Caco-2 (cell line): Measurements from ENCODE around the gene BCO1. TPM values are rescaled to one million over a fixed set of nuclear protein-coding genes. Genes with fewer than 3 reads are reported as not detected.

Source experiments
- BruUV-seq: library from RNA; stranded (reverse); fragments of 400-500 nt; replicated peaks from 2 replicates; lab custom pipeline; 2021; lab: Mats Ljungman, UMichigan
- CTCF ChIA-PET: fragments of 300-600 bp; sonication (Branson Sonifier 250); formaldehyde crosslinking; loops from one replicate; lab custom pipeline; 2022; ENCODE audit warnings: antibody characterized with exemption; lab: Charles Lee
- POLR2A ChIA-PET: fragments of 300-600 bp; sonication (Branson Sonifier 250); formaldehyde crosslinking; loops from one replicate; lab custom pipeline; 2022; ENCODE audit warnings: antibody characterized with exemption; lab: Charles Lee
- DNase-seq, 2 experiments: peaks; one replicate each; pipeline versions ENCODE4 v3.0.0 to v3.0.0-alpha.2; 2020 to 2022
- H3K27me3 ChIP-seq: replicated peaks from 2 replicates; pipeline ENCODE4 v1.6.0; 2011; ENCODE audit warnings: low read length; ENCODE audit not compliant: control insufficient read depth, insufficient read depth
- H3K36me3 ChIP-seq: 2 replicates; pipeline ENCODE4 v1.5.1; 2011; ENCODE audit warnings: low read length; ENCODE audit not compliant: control insufficient read depth, insufficient read depth
- H3K4me1 ChIP-seq: fragments of 250-450 bp; sonication (Bioruptor Pico); 2 replicates; pipeline ENCODE4 v1.5.1; 2020; ENCODE audit warnings: mild to moderate bottlenecking
- H3K4me3 ChIP-seq: 2 replicates; pipeline ENCODE4 v1.5.1; 2011; ENCODE audit warnings: low read depth, mild to moderate bottlenecking, control low read depth, low read length
- H3K9me3 ChIP-seq: fragments of 250-450 bp; sonication (Bioruptor Pico); 2 replicates; pipeline ENCODE4 v1.5.1; 2020; ENCODE audit warnings: mild to moderate bottlenecking, moderate library complexity
- H3K27ac Mint-ChIP-seq: one replicate; pipeline ENCODE4 v1.8.0; 2022; ENCODE audit warnings: mixed read lengths; ENCODE audit not compliant: unreplicated experiment
- H3K27me3 Mint-ChIP-seq: one replicate; pipeline ENCODE4 v1.8.0; 2022; ENCODE audit warnings: mixed read lengths; ENCODE audit not compliant: insufficient read depth, unreplicated experiment
- H3K36me3 Mint-ChIP-seq: one replicate; pipeline ENCODE4 v1.8.0; 2022; ENCODE audit warnings: mild to moderate bottlenecking, mixed read lengths; ENCODE audit not compliant: insufficient read depth, unreplicated experiment
- H3K4me1 Mint-ChIP-seq: one replicate; pipeline ENCODE4 v1.8.0; 2022; ENCODE audit warnings: low read depth, mixed read lengths; ENCODE audit not compliant: unreplicated experiment
- H3K4me3 Mint-ChIP-seq: one replicate; pipeline ENCODE4 v1.8.0; 2022; ENCODE audit warnings: mild to moderate bottlenecking, moderate library complexity, mixed read lengths; ENCODE audit not compliant: unreplicated experiment
- H3K9me3 Mint-ChIP-seq: one replicate; pipeline ENCODE4 v1.8.0; 2022; ENCODE audit warnings: mixed read lengths; ENCODE audit not compliant: unreplicated experiment
- CTCF ChIP-seq, 2 experiments: fragments of 200-600 bp in 1 of 2; IDR thresholded peaks; 1 replicate in 1 of 2; 2 replicates in 1 of 2; pipeline versions ENCODE4 v1.5.1 to v1.8.0; 2011 to 2022; ENCODE audit warnings: antibody characterized with exemption in 1 of 2, control low read depth in 1 of 2, inconsistent platforms in 1 of 2, low read depth in 1 of 2, low read length in 1 of 2, mild to moderate bottlenecking in 1 of 2, moderate library complexity in 1 of 2; ENCODE audit not compliant: insufficient read depth in 1 of 2, severe bottlenecking in 1 of 2, unreplicated experiment in 1 of 2
- intact Hi-C: fragments of 100-400 bp; cut with micrococcal nuclease; formaldehyde crosslinking; loops from one replicate; pipeline ENCODE4 v1.10.0; 2022; ENCODE audit not compliant: unreplicated experiment
- total RNA-seq: library from RNA; stranded (reverse); gene quantifications from 2 replicates; pipeline ENCODE4 v1.2.3, GENCODE V29; 2022

BCO1 gene
- total RNA-seq, 1 experiment from 2014 or later: 0.91 TPM

GRCh38 chr16:81314603-81315270, 76.2 kb downstream of the BCO1 start, which contains the start of gene GAN:
GAN (plus strand) TSS chr16:81314962; CDS start chr16:81315114, 152 bp downstream.
- H3K36me3 ChIP-seq: no peaks in the 10 kb centered on the region
- peaks cover 5% of the 10 kb centered on the region for H3K36me3 Mint-ChIP-seq
- POLR2A ChIA-PET: interaction anchor here (0.5 to 2.2 kb wide), 7 partner anchors 41 to 1049 kb away, joined by 3 to 23 read pairs (median 8); partner anchors contain the start of genes BCO1, C16orf46, CENPN and CMC2
- H3K27ac Mint-ChIP-seq: peak within 1 kb of the TSS; percentile 86
- CTCF ChIA-PET: interaction anchor here (0.8 to 1.6 kb wide), 4 partner anchors 53 to 279 kb away, joined by 3 to 8 read pairs (median 4); partner anchors contain the start of gene ATMIN
- H3K27me3 ChIP-seq: no peaks in the 10 kb centered on the region
- H3K4me3 Mint-ChIP-seq: peak within 1 kb of the TSS; percentile 87
- H3K27me3 Mint-ChIP-seq: no peaks in the 10 kb centered on the region
- H3K4me3 ChIP-seq: peak within 1 kb of the TSS; percentile 76
- TF ChIP-seq CTCF (IDR thresholded peaks at IDR 0.05; ENCODE audit: insufficient read depth in 1 of 2, low read depth in 1 of 2, low read length in 1 of 2, severe bottlenecking in 1 of 2, unreplicated experiment in 1 of 2): no peak
- DNase-seq: peak; percentile 98
- peaks cover 9% of the 10 kb centered on the region for H3K4me1 ChIP-seq
- H3K4me1 Mint-ChIP-seq: peaks cover 25% of the 10 kb centered on the region
- intact Hi-C loops: loop anchor here (1.0 to 10.0 kb wide), 5 partner anchors 37 to 220 kb away; partner anchors contain the start of genes BCO1 and GCSH
- no peaks in the 10 kb centered on the region for H3K9me3 Mint-ChIP-seq
- no TSS peak for BruUV-seq
- no peaks in the 10 kb centered on the region for H3K9me3 ChIP-seq

DNA sequence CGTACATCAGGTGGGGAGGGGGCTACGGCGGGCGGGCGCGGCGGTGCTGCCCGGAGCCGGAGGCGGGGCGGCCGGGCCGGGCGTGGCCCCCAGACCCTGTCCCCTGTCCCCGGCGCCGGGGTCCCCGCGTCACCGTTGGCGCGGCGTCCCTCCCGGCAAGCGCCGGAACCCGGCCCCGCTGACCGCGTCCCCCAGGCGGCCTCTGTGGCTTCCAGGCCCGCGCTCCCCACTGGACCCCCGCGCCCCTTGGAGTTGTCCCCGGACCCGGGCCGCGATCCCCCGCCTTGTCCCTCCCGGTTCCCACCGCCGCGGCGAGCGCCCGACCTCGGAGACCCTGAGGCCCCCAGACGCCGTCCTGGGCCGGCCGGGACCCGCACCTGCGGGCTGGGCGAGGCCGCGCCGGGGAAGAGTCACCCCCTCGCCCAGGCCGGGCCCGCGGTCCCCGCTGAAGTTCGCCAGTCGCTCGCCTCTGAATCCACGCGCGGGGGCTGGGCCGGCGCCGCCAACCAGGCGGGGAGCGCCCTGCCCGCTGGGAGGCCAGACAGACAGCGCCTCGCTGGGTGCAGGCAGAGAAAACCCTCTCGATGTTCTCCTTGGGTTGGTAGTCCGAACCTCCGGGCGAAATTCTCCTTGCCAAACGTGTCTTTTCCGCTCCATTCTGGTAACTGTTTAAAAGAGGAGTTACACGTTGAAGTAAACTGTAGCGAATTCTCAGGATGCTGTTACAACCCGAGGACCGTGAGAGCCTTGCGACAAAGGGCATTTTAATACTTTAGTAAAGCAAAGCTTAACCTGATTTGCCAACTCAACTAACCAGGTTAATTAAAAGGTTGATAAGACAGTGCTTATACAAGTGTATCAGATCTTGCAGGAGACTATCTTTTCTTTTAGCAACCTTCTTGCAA, 77.0 kb downstream of the BCO1 start:
- Mint-ChIP-seq H3K27ac (peak overlapping the region; percentile 86), H3K9me3 (no peaks in the 10 kb centered on the region), H3K36me3 (peaks cover 5% of the 10 kb centered on the region), H3K4me3 (peak overlapping the region; percentile 87), H3K4me1 (peaks cover 27% of the 10 kb centered on the region), H3K27me3 (no peaks in the 10 kb centered on the region)
- no peaks in the 10 kb centered on the region for H3K27me3 ChIP-seq
- no peak for TF ChIP-seq CTCF (IDR thresholded peaks at IDR 0.05; ENCODE audit: insufficient read depth in 1 of 2, low read depth in 1 of 2, low read length in 1 of 2, severe bottlenecking in 1 of 2, unreplicated experiment in 1 of 2)
- TSS peak; percentile 34 for BruUV-seq
- peak overlapping the region; percentile 76 for H3K4me3 ChIP-seq
- no peaks in the 10 kb centered on the region for H3K9me3 ChIP-seq
- intact Hi-C loops: loop anchor here (2.0 to 10.0 kb wide), 2 partner anchors 77 to 221 kb away; partner anchors contain the start of genes BCO1 and GCSH
- ChIA-PET CTCF (interaction anchor here (0.6 to 1.0 kb wide), 4 partner anchors 54 to 280 kb away, joined by 3 to 4 read pairs (median 4); partner anchors contain the start of gene ATMIN), POLR2A (interaction anchor here (2.2 kb wide), 1 partner anchor 42 kb away, joined by 12 read pairs; no protein-coding TSS in a partner anchor)
- DNase-seq: peak; percentile 51 to 65
- H3K4me1 ChIP-seq: peaks cover 14% of the 10 kb centered on the region
- H3K36me3 ChIP-seq: no peaks in the 10 kb centered on the region

DNA sequence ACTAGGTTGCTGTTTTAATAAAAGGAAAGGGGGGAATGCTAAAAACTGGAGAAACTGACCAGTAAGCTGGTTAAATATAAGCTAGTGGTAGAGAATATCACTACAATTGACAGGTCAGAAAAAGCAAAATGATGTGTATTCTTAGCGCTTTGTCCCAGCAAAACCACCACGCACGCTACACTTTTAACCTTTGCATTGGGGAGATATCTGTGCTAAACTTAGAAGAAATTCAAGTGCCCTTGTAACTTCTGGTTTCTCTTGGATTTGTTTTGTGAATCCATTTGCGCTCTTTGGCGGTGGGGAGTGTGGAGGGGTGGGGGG, 77.6 kb downstream of the BCO1 start:
- no peak for TF ChIP-seq CTCF (IDR thresholded peaks at IDR 0.05; ENCODE audit: insufficient read depth in 1 of 2, low read depth in 1 of 2, low read length in 1 of 2, severe bottlenecking in 1 of 2, unreplicated experiment in 1 of 2)
- Histone ChIP-seq H3K4me3 (peak overlapping the region; percentile 76), H3K9me3 (no peaks in the 10 kb centered on the region), H3K27me3 (no peaks in the 10 kb centered on the region), H3K36me3 (no peaks in the 10 kb centered on the region), H3K4me1 (peaks cover 14% of the 10 kb centered on the region)
- Mint-ChIP-seq H3K4me3 (peak overlapping the region; percentile 87), H3K36me3 (peaks cover 5% of the 10 kb centered on the region), H3K9me3 (no peaks in the 10 kb centered on the region), H3K27me3 (no peaks in the 10 kb centered on the region), H3K27ac (no peak overlapping the region), H3K4me1 (peaks cover 33% of the 10 kb centered on the region)
- ChIA-PET CTCF (interaction anchor here (0.6 kb wide), 1 partner anchor 130 kb away, joined by 3 read pairs; no protein-coding TSS in a partner anchor), POLR2A (interaction anchor here (0.5 kb wide), 1 partner anchor 239 kb away, joined by 3 read pairs; the partner anchor contains the start of gene C16orf46)
- DNase-seq: no peak
- BruUV-seq: no TSS peak
- intact Hi-C loops: loop anchor here (10.0 kb wide), 1 partner anchor 221 kb away; the partner anchor contains the start of gene GCSH
